ENCODE data around the gene DMKN. TPM values are rescaled to one million over a fixed set of nuclear protein-coding genes. Genes with fewer than 3 reads are reported as not detected.
A peak's percentile ranks its signal among the peaks of the same experiment; 100 is the strongest.

Gene DMKN
- total and polyA plus RNA-seq, 2 donors (not counting 3 experiments of a cell fraction or from before 2014, with no cell fraction given), result not detected

DNA sequence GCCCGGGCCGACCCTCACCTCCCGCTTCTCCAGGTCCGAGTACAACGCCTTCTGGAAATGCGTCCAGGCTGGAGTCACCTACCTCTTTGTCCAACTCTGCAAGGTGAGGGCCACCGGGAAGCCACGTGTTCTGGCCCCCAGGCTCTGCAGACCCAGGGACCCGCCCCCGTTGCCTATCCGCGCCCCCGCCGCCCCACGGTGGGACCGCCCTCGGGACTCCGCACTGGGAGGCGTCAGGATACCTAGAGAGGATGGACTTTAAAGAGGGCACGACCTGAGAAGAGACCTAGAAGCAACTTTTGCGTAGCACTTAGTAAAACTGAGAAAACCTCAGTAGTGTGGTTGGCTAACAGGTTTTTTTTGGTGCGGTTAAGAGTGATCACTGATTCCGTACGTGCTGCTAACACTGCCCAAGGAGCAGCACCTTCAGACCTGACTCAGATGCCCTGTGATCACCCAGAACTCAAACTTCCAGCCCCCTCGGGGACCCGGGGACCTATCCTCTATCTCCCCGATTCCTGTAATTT lies 32.5 kb upstream of the DMKN start:
- Histone ChIP-seq H3K9me1 (replicated peaks; ENCODE audit: control insufficient read depth, extremely low read depth, insufficient read depth, low read length) (no peaks in the 10 kb centered on the region), H4K20me1 (replicated peaks; ENCODE audit: control insufficient read depth, extremely low read depth, insufficient read depth, low read length) (no peaks in the 10 kb centered on the region), H3K27ac (ENCODE audit: insufficient read depth, low read depth, low read length) (peak overlapping the region; percentile 79), H3K4me2 (ENCODE audit: insufficient read depth, low read length) (peak overlapping the region; percentile 88), H3K4me3 (replicated peaks in 1 of 3; ENCODE audit: insufficient read depth in 1 of 3, low read depth in 1 of 3, low read length in 3 of 3) (peak overlapping the region; percentile 77 to 88 (median 88)), H3K36me3 (ENCODE audit: control insufficient read depth in 2 of 2, extremely low read depth in 1 of 2, insufficient read depth in 2 of 2, low read length in 2 of 2) (no peaks in the 10 kb centered on the region), H3K9me3 (replicated peaks; ENCODE audit: control insufficient read depth, insufficient read depth, low read length) (no peaks in the 10 kb centered on the region), H3K4me1 (ENCODE audit: control insufficient read depth, extremely low read depth, insufficient read depth, low read length) (peaks cover 16% of the 10 kb centered on the region), H3K27me3 (ENCODE audit: control insufficient read depth in 2 of 2, insufficient read depth in 2 of 2, low read length in 2 of 2) (no peaks in the 10 kb centered on the region), H2AFZ (ENCODE audit: low read depth, low read length) (peak overlapping the region; percentile 81), H3K79me2 (ENCODE audit: control insufficient read depth, insufficient read depth, low read length) (peaks cover 15% of the 10 kb centered on the region), H3K9ac (replicated peaks; ENCODE audit: extremely low read depth, insufficient read depth, low read length) (peak overlapping the region; percentile 87)
- dilution Hi-C loops (cut with MboI; ENCODE audit: extremely low pct_ligation_motif_present, low sequenced_read_pairs) (no loop called here), intact Hi-C loops (cut with micrococcal nuclease) (loop anchor here (1.0 to 5.0 kb wide), 4 partner anchors 66 to 385 kb away; partner anchors contain the start of genes HAUS5 and RBM42)
- TF ChIP-seq EZH2 (IDR thresholded peaks at IDR 0.05; ENCODE audit: borderline replicate concordance, low read depth, low read length, severe bottlenecking), result no peak
- no peak for TF ChIP-seq POLR2AphosphoS5 (IDR thresholded peaks at IDR 0.05; ENCODE audit: insufficient read depth, low read depth, low read length)
- TF ChIP-seq CTCF (IDR thresholded peaks at IDR 0.05; ENCODE audit: extremely low read depth in 1 of 2, insufficient read depth in 1 of 2, low read depth in 1 of 2, low read length in 2 of 2), result no peak
- no peak for TF ChIP-seq MYC (IDR thresholded peaks at IDR 0.05; ENCODE audit: low read depth, low read length)
- no peak for TF ChIP-seq MAX (IDR thresholded peaks at IDR 0.05; ENCODE audit: insufficient read depth, insufficient read length)
- TF ChIP-seq JUN (IDR thresholded peaks at IDR 0.05; ENCODE audit: borderline replicate concordance, insufficient read depth, insufficient read length, low read depth), result no peak
- no peak for TF ChIP-seq FOS (IDR thresholded peaks at IDR 0.05; ENCODE audit: borderline replicate concordance, insufficient read depth, low read length)
- TF ChIP-seq POLR2A (IDR thresholded peaks at IDR 0.05; ENCODE audit: low read depth, low read length), result no peak
- TF ChIP-seq GATA2 (IDR thresholded peaks at IDR 0.05; ENCODE audit: insufficient read depth, insufficient read length, low read depth, low read length), result no peak
- POLR2A ChIA-PET, result no interaction called here
- no TSS peak for BruUV-seq (replicated peaks)
- CTCF ChIA-PET, result no interaction called here
- FAIRE-seq (no peak), DNase-seq (ENCODE audit: low read depth, low spot score) (no peak)

All from endothelial cell of umbilical vein (primary cell).